Mononuclear cell (primary cell): ENCODE results near the gene SELENOM. TPM values are rescaled to one million over a fixed set of nuclear protein-coding genes. Genes with fewer than 3 reads are reported as not detected.

ENCODE experiments used
- H3K27me3 ChIP-seq: 2 replicates; pipeline ENCODE4 v1.6.0; 2011; ENCODE audit warnings: low read length, control low read depth; ENCODE audit not compliant: insufficient read depth
- H3K4me1 ChIP-seq: 2 replicates; pipeline ENCODE4 v1.5.1; 2011; ENCODE audit warnings: mild to moderate bottlenecking, low read length, control low read depth; ENCODE audit not compliant: insufficient read depth
- H3K4me3 ChIP-seq: 2 replicates; pipeline ENCODE4 v1.5.1; 2011; ENCODE audit warnings: mild to moderate bottlenecking, low read length, moderate library complexity
- H3K9me3 ChIP-seq: 2 replicates; pipeline ENCODE4 v1.5.1; 2011; ENCODE audit warnings: low read depth, mild to moderate bottlenecking, control low read depth, low read length
- total RNA-seq: library from RNA; depleted of rRNA; stranded (reverse); fragments of >200 nt; gene quantifications from one replicate; pipeline ENCODE4 v1.2.3, GENCODE V29; 2012

The SELENOM gene, protein sequence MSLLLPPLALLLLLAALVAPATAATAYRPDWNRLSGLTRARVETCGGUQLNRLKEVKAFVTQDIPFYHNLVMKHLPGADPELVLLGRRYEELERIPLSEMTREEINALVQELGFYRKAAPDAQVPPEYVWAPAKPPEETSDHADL
- 14.6 TPM for total RNA-seq

- Histone ChIP-seq H3K27me3 (no peaks in the 10 kb centered on the region), H3K4me1 (peaks cover 19% of the 10 kb centered on the region), H3K4me3 (peak within 1 kb of the TSS; percentile 37)
Measured at GRCh38 chr22:31107178-31107893, at the start of gene SELENOM. SELENOM (minus strand) TSS chr22:31107568; CDS start chr22:31107505, 63 bp downstream.

GRCh38 chr22:31155422-31155821 lies 48.1 kb upstream of the SELENOM start:
- H3K4me1 ChIP-seq = peaks cover under 1% of the 10 kb centered on the region
- H3K4me3 ChIP-seq = no peak overlapping the region
- H3K9me3 ChIP-seq = no peaks in the 10 kb centered on the region

More at GRCh38 chr22:31107178-31107893, at the start of gene SELENOM:
- no peaks in the 10 kb centered on the region for H3K9me3 ChIP-seq

GRCh38 chr22:31154975-31155374 lies 47.6 kb upstream of the SELENOM start:
- no peaks in the 10 kb centered on the region for H3K9me3 ChIP-seq
- H3K27me3 ChIP-seq = no peaks in the 10 kb centered on the region
- H3K4me1 ChIP-seq = no peaks in the 10 kb centered on the region
- H3K4me3 ChIP-seq = no peak overlapping the region

More at GRCh38 chr22:31155422-31155821, 48.1 kb upstream of the SELENOM start:
- H3K27me3 ChIP-seq = no peaks in the 10 kb centered on the region

DNA sequence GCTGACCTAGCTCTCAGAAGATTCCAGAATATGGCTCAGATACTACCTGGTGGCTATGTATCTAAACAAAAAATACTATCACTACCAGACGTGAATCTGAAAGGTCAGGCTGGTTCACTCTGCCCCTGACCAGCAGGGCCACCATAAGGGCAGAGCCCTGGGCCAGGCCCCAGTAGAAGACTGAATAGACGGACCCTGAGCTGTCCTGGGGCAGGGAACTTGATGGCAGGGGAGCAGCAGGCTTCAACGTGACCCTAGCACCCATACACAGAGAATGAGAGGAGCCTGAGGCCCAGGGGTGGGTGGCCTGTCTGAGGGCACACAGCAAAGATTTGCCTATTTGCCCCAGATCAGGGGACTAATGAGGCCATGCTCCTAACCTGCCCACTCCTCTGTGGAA lies 46.0 kb upstream of the SELENOM start:
- H3K9me3 ChIP-seq = no peaks in the 10 kb centered on the region
- H3K4me1 ChIP-seq = no peaks in the 10 kb centered on the region
- H3K4me3 ChIP-seq = no peak overlapping the region
- no peaks in the 10 kb centered on the region for H3K27me3 ChIP-seq

GRCh38 chr22:31151872-31152271 lies 44.5 kb upstream of the SELENOM start:
- no peaks in the 10 kb centered on the region for H3K4me1 ChIP-seq
- no peaks in the 10 kb centered on the region for H3K27me3 ChIP-seq
- peaks cover 8% of the 10 kb centered on the region for H3K9me3 ChIP-seq
- H3K4me3 ChIP-seq = no peak overlapping the region

DNA sequence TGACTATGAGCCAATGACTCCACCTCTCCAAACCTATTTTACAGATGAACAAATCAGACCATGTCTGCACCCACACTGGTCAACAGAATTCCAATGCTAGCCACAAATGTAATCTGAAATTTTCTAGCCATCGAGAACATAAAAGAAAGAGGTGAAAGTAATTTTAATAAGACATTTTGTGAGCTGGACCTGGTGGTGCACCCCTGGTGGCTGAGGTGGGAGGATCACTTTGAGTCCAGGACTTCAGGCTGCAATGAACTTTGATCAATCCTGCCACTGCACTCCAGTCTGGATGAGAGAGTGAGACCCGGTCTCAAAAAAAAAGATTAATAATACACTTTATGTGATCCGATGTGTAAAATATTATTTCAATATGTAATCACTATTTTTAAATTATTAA lies 43.2 kb upstream of the SELENOM start:
- Histone ChIP-seq H3K4me3 (no peak overlapping the region), H3K27me3 (no peaks in the 10 kb centered on the region), H3K9me3 (peaks cover 8% of the 10 kb centered on the region)

GRCh38 chr22:31148953-31149627 lies 41.7 kb upstream of the SELENOM start:
- H3K4me3 ChIP-seq = no peak overlapping the region
- no peaks in the 10 kb centered on the region for H3K27me3 ChIP-seq
- no peaks in the 10 kb centered on the region for H3K4me1 ChIP-seq
- H3K9me3 ChIP-seq = peaks cover 8% of the 10 kb centered on the region

More for the DNA sequence above, 43.2 kb upstream of the SELENOM start:
- no peaks in the 10 kb centered on the region for H3K4me1 ChIP-seq

DNA sequence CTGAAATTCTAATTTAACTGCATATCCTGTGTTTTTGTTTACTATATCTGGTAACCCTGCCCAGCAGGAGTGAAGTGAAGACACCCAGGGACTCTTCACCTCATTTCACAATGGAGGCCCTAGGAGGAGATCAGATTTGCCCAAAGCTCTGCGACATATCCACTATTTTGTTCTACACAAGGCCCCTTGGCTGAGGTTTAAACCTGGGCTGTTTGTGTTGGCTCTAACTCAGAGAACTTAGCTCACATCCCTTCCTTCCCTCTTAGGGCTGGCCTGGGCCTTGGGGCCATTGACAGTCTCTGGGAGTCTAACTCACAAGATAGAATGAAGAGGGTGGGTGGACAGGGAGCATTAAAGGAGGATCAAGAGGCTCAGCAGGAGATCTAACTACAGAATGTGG lies 41.1 kb upstream of the SELENOM start:
- no peak overlapping the region for H3K4me3 ChIP-seq
- H3K27me3 ChIP-seq = no peaks in the 10 kb centered on the region
- no peaks in the 10 kb centered on the region for H3K4me1 ChIP-seq
- peaks cover 8% of the 10 kb centered on the region for H3K9me3 ChIP-seq

GRCh38 chr22:31144223-31144622 lies 36.9 kb upstream of the SELENOM start:
- no peak overlapping the region for H3K4me3 ChIP-seq
- peaks cover 8% of the 10 kb centered on the region for H3K9me3 ChIP-seq
- H3K27me3 ChIP-seq = no peaks in the 10 kb centered on the region
- H3K4me1 ChIP-seq = no peaks in the 10 kb centered on the region

- H3K9me3 ChIP-seq = peaks cover 8% of the 10 kb centered on the region
Measured at GRCh38 chr22:31143537-31143936, 36.2 kb upstream of the SELENOM start.

GRCh38 chr22:31143038-31143437 lies 35.7 kb upstream of the SELENOM start:
- Histone ChIP-seq H3K27me3 (no peaks in the 10 kb centered on the region), H3K9me3 (peaks cover 8% of the 10 kb centered on the region), H3K4me3 (no peak overlapping the region), H3K4me1 (no peaks in the 10 kb centered on the region)

More at GRCh38 chr22:31143537-31143936, 36.2 kb upstream of the SELENOM start:
- Histone ChIP-seq H3K4me3 (no peak overlapping the region), H3K4me1 (no peaks in the 10 kb centered on the region), H3K27me3 (no peaks in the 10 kb centered on the region)

GRCh38 chr22:31142285-31142684 lies 34.9 kb upstream of the SELENOM start:
- H3K4me3 ChIP-seq = no peak overlapping the region
- no peaks in the 10 kb centered on the region for H3K27me3 ChIP-seq
- peaks cover 5% of the 10 kb centered on the region for H3K9me3 ChIP-seq
- no peaks in the 10 kb centered on the region for H3K4me1 ChIP-seq

GRCh38 chr22:31141551-31141950 lies 34.2 kb upstream of the SELENOM start:
- Histone ChIP-seq H3K27me3 (no peaks in the 10 kb centered on the region), H3K9me3 (no peaks in the 10 kb centered on the region), H3K4me3 (no peak overlapping the region), H3K4me1 (no peaks in the 10 kb centered on the region)

- H3K4me3 ChIP-seq = no peak overlapping the region
- no peaks in the 10 kb centered on the region for H3K9me3 ChIP-seq
- H3K27me3 ChIP-seq = no peaks in the 10 kb centered on the region
- H3K4me1 ChIP-seq = no peaks in the 10 kb centered on the region
Measured at GRCh38 chr22:31140746-31141145, 33.4 kb upstream of the SELENOM start.

GRCh38 chr22:31139866-31140716 lies 32.7 kb upstream of the SELENOM start, which contains the start of gene PLA2G3:
PLA2G3 (minus strand) TSS chr22:31140508; CDS start chr22:31140354, 154 bp downstream.
- no peaks in the 10 kb centered on the region for H3K9me3 ChIP-seq
- H3K4me1 ChIP-seq = no peaks in the 10 kb centered on the region
- no peak within 1 kb of the TSS for H3K4me3 ChIP-seq
- H3K27me3 ChIP-seq = no peaks in the 10 kb centered on the region
